Loucy (cell line): ENCODE measurements around the gene RAB40B.

ENCODE experiments used
- H2AFZ ChIP-seq: fragments of 200-600 bp; sonication (generic); 2 replicates; pipeline ENCODE4 v1.6.0; 2016; ENCODE audit warnings: antibody characterized with exemption, mild to moderate bottlenecking, low read length, moderate library complexity
- H3F3A ChIP-seq: fragments of 200-600 bp; 2 replicates; pipeline ENCODE4 v1.6.0; 2016; ENCODE audit warnings: antibody characterized with exemption, low read depth, mild to moderate bottlenecking
- H3K27me3 ChIP-seq: fragments of 200-600 bp; sonication (generic); 2 replicates; pipeline ENCODE4 v1.6.1; 2014; ENCODE audit warnings: low read length, mild to moderate bottlenecking; ENCODE audit not compliant: insufficient read depth, poor library complexity, severe bottlenecking
- H3K36me3 ChIP-seq: fragments of 200-600 bp; sonication (generic); 2 replicates; pipeline ENCODE4 v1.6.1; 2016; ENCODE audit warnings: low read length; ENCODE audit not compliant: insufficient read depth
- H3K4me1 ChIP-seq: fragments of 200-600 bp; sonication (generic); 2 replicates; pipeline ENCODE4 v1.5.1; 2014; ENCODE audit warnings: low read length, mild to moderate bottlenecking; ENCODE audit not compliant: insufficient read depth, poor library complexity, severe bottlenecking
- H3K4me2 ChIP-seq: fragments of 200-600 bp; sonication (generic); 2 replicates; pipeline ENCODE4 v1.6.0; 2014; ENCODE audit warnings: antibody characterized with exemption, low read length, low read depth, mild to moderate bottlenecking; ENCODE audit not compliant: poor library complexity, severe bottlenecking
- H3K4me3 ChIP-seq: fragments of 200-600 bp; sonication (generic); 2 replicates; pipeline ENCODE4 v1.5.1; 2014; ENCODE audit warnings: low read length, mild to moderate bottlenecking, mixed read lengths; ENCODE audit not compliant: poor library complexity, severe bottlenecking
- H3K79me2 ChIP-seq: fragments of 200-600 bp; sonication (generic); 2 replicates; pipeline ENCODE4 v1.6.1; 2014; ENCODE audit warnings: low read length; ENCODE audit not compliant: insufficient read depth
- H3K9ac ChIP-seq: fragments of 200-600 bp; sonication (generic); 2 replicates; pipeline ENCODE4 v1.6.0; 2014; ENCODE audit warnings: mild to moderate bottlenecking, low read depth, low read length, moderate library complexity; ENCODE audit not compliant: poor library complexity, severe bottlenecking
- H3K9me2 ChIP-seq: fragments of 200-600 bp; sonication (generic); replicated peaks from 2 replicates; pipeline ENCODE4 v1.6.1; 2016; ENCODE audit warnings: low read depth, low read length, mixed read lengths
- H3K9me3 ChIP-seq: fragments of 200-600 bp; sonication (generic); 2 replicates; pipeline ENCODE4 v1.6.1; 2014; ENCODE audit warnings: mild to moderate bottlenecking, antibody characterized with exemption, low read length, low read depth; ENCODE audit not compliant: insufficient read depth
- H4K20me1 ChIP-seq: fragments of 200-600 bp; sonication (generic); 2 replicates; pipeline ENCODE4 v1.6.0; 2014; ENCODE audit warnings: antibody characterized with exemption, low read length, mild to moderate bottlenecking; ENCODE audit not compliant: insufficient read depth, poor library complexity, severe bottlenecking
- EZH2phosphoT487 ChIP-seq: fragments of 200-600 bp; IDR thresholded peaks from 2 replicates; pipeline ENCODE4 v1.6.1; 2018; ENCODE audit warnings: antibody characterized with exemption, mild to moderate bottlenecking, moderate library complexity, borderline replicate concordance
- TF ChIP-seq, protein P1 (sequence below): fragments of 200-600 bp; sonication (generic); conservative IDR thresholded peaks from 2 replicates; pipeline ENCODE4 v1.5.1; 2014; ENCODE audit warnings: mild to moderate bottlenecking, antibody characterized with exemption, low read length

RAB40B gene

DNA sequence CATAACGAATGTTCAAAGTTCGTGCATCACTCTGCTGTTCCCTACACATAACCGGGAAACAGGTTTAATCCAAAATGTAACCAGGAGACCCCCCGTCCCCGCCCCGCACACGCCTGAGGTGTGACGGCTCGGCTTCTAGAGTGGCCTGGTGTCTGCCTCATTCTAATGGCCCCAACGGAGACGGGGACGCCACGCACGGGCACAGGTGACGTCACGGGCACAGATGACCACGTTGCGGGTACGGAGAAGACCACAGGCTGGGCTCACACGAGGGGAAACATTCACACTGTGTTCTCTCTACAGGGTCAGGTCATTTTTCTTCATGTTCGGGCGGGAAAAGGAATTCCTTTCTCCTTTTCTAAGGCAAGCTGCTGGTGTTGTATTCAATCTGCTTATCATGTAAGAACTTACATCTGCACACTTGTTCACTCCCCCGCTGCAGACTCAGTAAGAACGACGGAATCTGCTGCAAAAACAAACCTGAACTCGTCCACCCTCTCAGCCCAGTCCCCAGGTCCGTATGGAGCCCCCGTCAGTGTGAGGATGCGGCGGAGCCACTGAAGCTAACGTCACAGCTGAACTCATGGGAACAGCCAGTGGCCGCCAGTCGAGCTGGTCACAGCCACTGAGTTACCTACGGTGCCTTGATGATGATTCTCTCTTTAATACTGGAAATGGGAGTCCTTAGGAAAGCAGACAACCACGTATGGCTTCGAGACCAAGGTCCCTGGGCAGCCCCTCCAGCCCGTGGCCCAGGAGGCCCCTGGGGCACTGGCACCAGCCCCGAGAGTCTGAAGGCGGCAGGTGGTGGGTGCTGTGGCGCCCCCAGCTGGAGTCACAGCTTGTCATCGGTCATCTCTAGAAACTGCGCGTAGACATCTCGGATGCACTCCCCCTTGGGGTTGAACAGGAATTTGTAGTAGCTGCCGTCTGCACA, 83.1 kb downstream of the RAB40B start:
- no peak overlapping the region for H3K4me3 ChIP-seq
- no peaks in the 10 kb centered on the region for H3K79me2 ChIP-seq
- H3K9me2 ChIP-seq, result no peaks in the 10 kb centered on the region
- no peaks in the 10 kb centered on the region for H4K20me1 ChIP-seq
- no peaks in the 10 kb centered on the region for H3K4me1 ChIP-seq
- peaks cover 68% of the 10 kb centered on the region; the same call in 1 of the 2 replicates for H3K36me3 ChIP-seq
- TF ChIP-seq, protein P1, sequence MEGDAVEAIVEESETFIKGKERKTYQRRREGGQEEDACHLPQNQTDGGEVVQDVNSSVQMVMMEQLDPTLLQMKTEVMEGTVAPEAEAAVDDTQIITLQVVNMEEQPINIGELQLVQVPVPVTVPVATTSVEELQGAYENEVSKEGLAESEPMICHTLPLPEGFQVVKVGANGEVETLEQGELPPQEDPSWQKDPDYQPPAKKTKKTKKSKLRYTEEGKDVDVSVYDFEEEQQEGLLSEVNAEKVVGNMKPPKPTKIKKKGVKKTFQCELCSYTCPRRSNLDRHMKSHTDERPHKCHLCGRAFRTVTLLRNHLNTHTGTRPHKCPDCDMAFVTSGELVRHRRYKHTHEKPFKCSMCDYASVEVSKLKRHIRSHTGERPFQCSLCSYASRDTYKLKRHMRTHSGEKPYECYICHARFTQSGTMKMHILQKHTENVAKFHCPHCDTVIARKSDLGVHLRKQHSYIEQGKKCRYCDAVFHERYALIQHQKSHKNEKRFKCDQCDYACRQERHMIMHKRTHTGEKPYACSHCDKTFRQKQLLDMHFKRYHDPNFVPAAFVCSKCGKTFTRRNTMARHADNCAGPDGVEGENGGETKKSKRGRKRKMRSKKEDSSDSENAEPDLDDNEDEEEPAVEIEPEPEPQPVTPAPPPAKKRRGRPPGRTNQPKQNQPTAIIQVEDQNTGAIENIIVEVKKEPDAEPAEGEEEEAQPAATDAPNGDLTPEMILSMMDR, result peak; percentile 43
- no peak for TF ChIP-seq EZH2phosphoT487
- no peaks in the 10 kb centered on the region for H3K9me3 ChIP-seq
- H2AFZ ChIP-seq, result no peak overlapping the region
- H3K9ac ChIP-seq, result no peak overlapping the region
- no peaks in the 10 kb centered on the region; the same call in 1 of the 2 replicates for H3F3A ChIP-seq
- no peak overlapping the region for H3K4me2 ChIP-seq
- H3K27me3 ChIP-seq, result no peaks in the 10 kb centered on the region

DNA sequence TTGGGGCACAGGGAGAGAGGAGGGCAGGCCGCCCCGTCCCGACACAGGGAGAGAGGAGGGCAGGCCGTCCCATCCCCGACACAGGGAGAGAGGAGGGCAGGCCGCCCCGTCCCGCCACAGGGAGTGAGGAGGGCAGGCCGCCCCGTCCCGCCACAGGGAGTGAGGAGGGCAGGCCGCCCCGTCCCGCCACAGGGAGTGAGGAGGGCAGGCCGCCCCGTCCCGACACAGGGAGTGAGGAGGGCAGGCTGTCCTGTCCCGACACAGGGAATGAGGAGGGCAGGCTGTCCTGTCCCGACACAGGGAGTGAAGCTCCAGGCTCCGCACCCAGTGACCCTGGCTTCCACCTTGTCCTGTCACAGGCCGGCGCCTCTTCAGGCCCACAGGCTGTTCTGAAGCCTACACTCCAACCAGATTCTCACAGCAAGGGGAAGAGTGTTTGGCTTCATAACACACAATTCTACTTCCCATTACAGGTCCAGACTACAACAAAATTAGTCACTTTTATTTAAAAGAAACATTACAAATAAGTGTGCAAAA, 84.3 kb downstream of the RAB40B start:
- Histone ChIP-seq H3K9ac (no peak overlapping the region), H3K9me2 (no peaks in the 10 kb centered on the region), H2AFZ (no peak overlapping the region), H4K20me1 (no peaks in the 10 kb centered on the region), H3K9me3 (no peaks in the 10 kb centered on the region), H3K4me1 (no peaks in the 10 kb centered on the region), H3K4me3 (no peak overlapping the region), H3K27me3 (no peaks in the 10 kb centered on the region), H3K36me3 (peaks cover 56% of the 10 kb centered on the region; the same call in 1 of the 2 replicates), H3K4me2 (no peak overlapping the region), H3F3A (no peaks in the 10 kb centered on the region; the same call in 1 of the 2 replicates), H3K79me2 (no peaks in the 10 kb centered on the region)
- TF ChIP-seq, protein P1, result no peak

DNA sequence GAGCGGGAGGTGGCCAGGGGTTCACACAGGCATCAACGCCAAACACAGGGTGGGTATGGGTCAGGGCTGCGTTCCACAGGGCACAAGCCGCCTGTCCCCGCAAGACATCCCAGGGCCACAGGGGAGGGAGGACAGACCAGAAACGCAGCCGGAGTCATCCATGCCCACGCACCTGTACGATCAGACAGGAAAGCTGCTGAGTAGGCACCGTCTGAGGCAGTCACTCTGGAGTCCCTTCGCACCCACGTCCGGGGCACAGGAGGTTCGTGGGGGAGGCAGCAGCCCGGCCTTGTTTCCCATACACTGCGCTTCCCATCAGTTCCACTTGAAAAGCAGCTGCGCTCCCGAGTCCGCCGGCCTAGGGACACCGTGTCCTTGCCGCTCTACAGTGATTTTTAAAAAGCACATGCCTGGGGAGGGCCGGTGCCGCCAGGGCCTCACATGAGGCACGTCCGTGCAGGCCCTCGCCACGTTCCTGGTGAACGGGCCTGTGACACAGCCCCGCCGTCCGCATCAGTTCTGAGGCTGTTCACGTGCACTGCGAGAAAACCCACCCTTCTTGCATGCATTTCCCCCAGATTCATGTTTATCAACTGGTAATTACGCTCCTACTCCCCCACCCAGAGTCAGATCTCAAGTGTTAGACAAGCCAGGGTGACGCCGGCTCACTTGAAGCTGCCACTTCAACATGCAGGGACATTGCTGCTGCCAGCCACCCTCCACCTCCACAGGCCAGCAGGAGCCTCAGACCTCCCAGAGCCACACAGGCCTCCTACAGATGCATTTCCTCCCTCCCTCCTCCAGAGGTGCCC, 85.0 kb downstream of the RAB40B start:
- Histone ChIP-seq H3K9ac (no peak overlapping the region), H2AFZ (no peak overlapping the region), H3K36me3 (peaks cover 50% of the 10 kb centered on the region; the same call in 1 of the 2 replicates), H4K20me1 (no peaks in the 10 kb centered on the region), H3K9me2 (no peaks in the 10 kb centered on the region), H3K79me2 (no peaks in the 10 kb centered on the region), H3K4me1 (no peaks in the 10 kb centered on the region), H3K9me3 (no peaks in the 10 kb centered on the region), H3K4me3 (no peak overlapping the region), H3K27me3 (no peaks in the 10 kb centered on the region), H3K4me2 (no peak overlapping the region), H3F3A (no peaks in the 10 kb centered on the region; the same call in 1 of the 2 replicates)
- TF ChIP-seq, protein P1, result no peak
- no peak for TF ChIP-seq EZH2phosphoT487
